Epithelial cell of proximal tubule (primary cell): ENCODE measurements around the gene CFAP54. TPM values are rescaled to one million over a fixed set of nuclear protein-coding genes. Genes with fewer than 3 reads are reported as not detected.

Source experiments
- DNase-seq: peaks from one replicate; pipeline ENCODE4 v3.0.0-alpha.2; 2011; ENCODE audit warnings: low read depth
- H3K4me3 ChIP-seq: 2 replicates; pipeline ENCODE4 v1.5.1; 2011; ENCODE audit warnings: low read depth, mild to moderate bottlenecking, low read length
- CTCF ChIP-seq: conservative IDR thresholded peaks from 2 replicates; pipeline ENCODE4 v1.5.1; 2012; ENCODE audit warnings: low read depth, mild to moderate bottlenecking, low read length
- total RNA-seq: library from RNA; depleted of rRNA; stranded (reverse); fragments of >200 nt; gene quantifications from 2 replicates; pipeline ENCODE4 v1.2.3, GENCODE V29; 2015

Gene CFAP54
- total RNA-seq, 1 donor from 2014 or later: 0.40 TPM

GRCh38 chr12:96465896-96466295, 23.5 kb upstream of the CFAP54 start:
- no peak overlapping the region for H3K4me3 ChIP-seq
- DNase-seq: no peak
- no peak for TF ChIP-seq CTCF

GRCh38 chr12:96466939-96467751, 22.2 kb upstream of the CFAP54 start:
- DNase-seq: peak; percentile 90
- H3K4me3 ChIP-seq: no peak overlapping the region
- TF ChIP-seq CTCF: no peak

GRCh38 chr12:96471368-96472050, 17.9 kb upstream of the CFAP54 start:
- H3K4me3 ChIP-seq: no peak overlapping the region
- TF ChIP-seq CTCF: no peak
- no peak for DNase-seq

GRCh38 chr12:96472384-96472783, 17.0 kb upstream of the CFAP54 start:
- no peak for TF ChIP-seq CTCF
- H3K4me3 ChIP-seq: no peak overlapping the region
- DNase-seq: no peak

GRCh38 chr12:96473394-96474093, 15.8 kb upstream of the CFAP54 start:
- TF ChIP-seq CTCF: no peak
- DNase-seq: no peak
- no peak overlapping the region for H3K4me3 ChIP-seq

GRCh38 chr12:96474206-96474605, 15.2 kb upstream of the CFAP54 start:
- DNase-seq: no peak
- H3K4me3 ChIP-seq: no peak overlapping the region
- TF ChIP-seq CTCF: no peak
